ENCODE measurements around the gene XAB2.

DNA sequence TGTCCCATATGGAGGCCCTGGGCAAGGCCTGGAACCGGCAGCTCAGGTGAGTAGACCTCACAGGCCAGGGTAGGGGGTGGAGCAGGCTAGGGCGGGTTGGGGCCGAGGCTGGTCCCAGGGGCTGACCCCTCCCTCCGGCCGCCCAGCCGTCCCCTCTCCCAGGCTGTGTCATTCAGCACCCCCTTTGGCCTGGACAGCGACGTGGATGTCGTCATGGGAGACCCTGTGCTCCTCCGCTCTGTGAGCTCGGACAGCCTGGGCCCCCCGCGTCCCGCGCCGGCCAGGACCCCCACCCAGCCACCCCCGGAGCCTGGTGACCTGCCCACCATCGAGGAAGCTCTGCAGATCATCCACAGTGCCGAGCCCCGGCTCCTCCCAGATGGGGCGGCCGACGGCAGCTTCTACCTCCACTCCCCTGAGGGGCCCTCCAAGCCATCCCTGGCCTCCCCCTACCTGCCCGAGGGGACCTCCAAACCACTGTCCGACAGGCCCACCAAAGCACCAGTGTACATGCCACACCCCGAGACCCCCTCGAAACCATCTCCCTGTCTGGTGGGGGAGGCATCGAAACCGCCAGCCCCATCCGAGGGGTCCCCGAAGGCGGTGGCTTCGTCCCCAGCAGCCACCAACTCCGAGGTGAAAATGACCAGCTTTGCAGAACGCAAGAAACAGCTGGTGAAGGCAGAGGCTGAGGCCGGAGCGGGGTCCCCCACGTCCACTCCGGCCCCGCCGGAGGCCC is 17.6 kb downstream of the XAB2 start:
- TF ChIP-seq, protein P1, sequence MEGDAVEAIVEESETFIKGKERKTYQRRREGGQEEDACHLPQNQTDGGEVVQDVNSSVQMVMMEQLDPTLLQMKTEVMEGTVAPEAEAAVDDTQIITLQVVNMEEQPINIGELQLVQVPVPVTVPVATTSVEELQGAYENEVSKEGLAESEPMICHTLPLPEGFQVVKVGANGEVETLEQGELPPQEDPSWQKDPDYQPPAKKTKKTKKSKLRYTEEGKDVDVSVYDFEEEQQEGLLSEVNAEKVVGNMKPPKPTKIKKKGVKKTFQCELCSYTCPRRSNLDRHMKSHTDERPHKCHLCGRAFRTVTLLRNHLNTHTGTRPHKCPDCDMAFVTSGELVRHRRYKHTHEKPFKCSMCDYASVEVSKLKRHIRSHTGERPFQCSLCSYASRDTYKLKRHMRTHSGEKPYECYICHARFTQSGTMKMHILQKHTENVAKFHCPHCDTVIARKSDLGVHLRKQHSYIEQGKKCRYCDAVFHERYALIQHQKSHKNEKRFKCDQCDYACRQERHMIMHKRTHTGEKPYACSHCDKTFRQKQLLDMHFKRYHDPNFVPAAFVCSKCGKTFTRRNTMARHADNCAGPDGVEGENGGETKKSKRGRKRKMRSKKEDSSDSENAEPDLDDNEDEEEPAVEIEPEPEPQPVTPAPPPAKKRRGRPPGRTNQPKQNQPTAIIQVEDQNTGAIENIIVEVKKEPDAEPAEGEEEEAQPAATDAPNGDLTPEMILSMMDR (IDR thresholded peaks at IDR 0.05), result no peak
- TF ChIP-seq POLR2A (IDR thresholded peaks at IDR 0.05) (no peak), EP300 (IDR thresholded peaks at IDR 0.05) (no peak)

Measured in tibial nerve (tissue), 4 donors.